Measurements from ENCODE around the gene DOCK1.

The DOCK1 gene

GRCh38 chr10:127119936-127120335, 214.7 kb downstream of the DOCK1 start:
- Histone ChIP-seq H3K27me3 (ENCODE audit: insufficient read depth, low read length, poor library complexity) (no peaks in the 10 kb centered on the region), H3K9ac (ENCODE audit: low read length) (no peak overlapping the region), H3K4me3 (ENCODE audit: low read length) (no peak overlapping the region), H2AK5ac (ENCODE audit: low read length) (no peak overlapping the region), H3K4me2 (ENCODE audit: low read length) (no peak overlapping the region), H3K56ac (ENCODE audit: low read length) (no peak overlapping the region), H2BK15ac (replicated peaks; ENCODE audit: low read depth) (no peak overlapping the region), H3K18ac (ENCODE audit: low read length) (no peak overlapping the region), H3K23ac (ENCODE audit: low read length) (no peak overlapping the region), H4K8ac (ENCODE audit: low read depth, low read length) (no peak overlapping the region), H3K27ac (ENCODE audit: low read depth, low read length) (no peak overlapping the region), H3K4ac (ENCODE audit: low read depth, low read length) (no peak overlapping the region), H3K4me1 (ENCODE audit: control insufficient read depth, low read depth, low read length) (no peaks in the 10 kb centered on the region), H3K79me1 (ENCODE audit: low read length) (no peaks in the 10 kb centered on the region), H2BK120ac (ENCODE audit: low read depth, low read length) (no peak overlapping the region), H2BK5ac (ENCODE audit: low read length) (no peak overlapping the region), H4K5ac (ENCODE audit: low read length) (no peak overlapping the region), H3K79me2 (ENCODE audit: control insufficient read depth, insufficient read depth, low read length) (no peaks in the 10 kb centered on the region), H3K36me3 (ENCODE audit: control insufficient read depth, insufficient read depth, low read length) (no peaks in the 10 kb centered on the region)
- WGBS (ENCODE audit: extremely low coverage, insufficient coverage, low lambda C conversion rate), result no CpG with 5 or more reads among the region's 8 CpGs
- no peak for DNase-seq

- Histone ChIP-seq H3K4me2 (ENCODE audit: low read length) (no peak overlapping the region), H3K9ac (ENCODE audit: low read length) (no peak overlapping the region), H3K27me3 (ENCODE audit: insufficient read depth, low read length, poor library complexity) (no peaks in the 10 kb centered on the region), H4K5ac (ENCODE audit: low read length) (no peak overlapping the region), H3K18ac (ENCODE audit: low read length) (no peak overlapping the region), H2BK120ac (ENCODE audit: low read depth, low read length) (no peak overlapping the region), H3K4ac (ENCODE audit: low read depth, low read length) (no peak overlapping the region), H3K23ac (ENCODE audit: low read length) (no peak overlapping the region), H2BK5ac (ENCODE audit: low read length) (no peak overlapping the region), H3K56ac (ENCODE audit: low read length) (no peak overlapping the region), H3K79me2 (ENCODE audit: control insufficient read depth, insufficient read depth, low read length) (no peaks in the 10 kb centered on the region), H3K36me3 (ENCODE audit: control insufficient read depth, insufficient read depth, low read length) (no peaks in the 10 kb centered on the region), H3K79me1 (ENCODE audit: low read length) (no peaks in the 10 kb centered on the region), H2AK5ac (ENCODE audit: low read length) (no peak overlapping the region), H3K27ac (ENCODE audit: low read depth, low read length) (no peak overlapping the region), H4K8ac (ENCODE audit: low read depth, low read length) (no peak overlapping the region), H3K4me1 (ENCODE audit: control insufficient read depth, low read depth, low read length) (no peaks in the 10 kb centered on the region), H2BK15ac (replicated peaks; ENCODE audit: low read depth) (no peak overlapping the region), H3K4me3 (ENCODE audit: low read length) (no peak overlapping the region)
- no peak for DNase-seq
- no CpG with 5 or more reads among the region's 4 CpGs for WGBS (ENCODE audit: extremely low coverage, insufficient coverage, low lambda C conversion rate)
Observed at GRCh38 chr10:127122831-127123230, 217.6 kb downstream of the DOCK1 start.

- H2BK120ac ChIP-seq (ENCODE audit: low read depth, low read length), result no peak overlapping the region
- no peak overlapping the region for H2AK5ac ChIP-seq (ENCODE audit: low read length)
- H2BK5ac ChIP-seq (ENCODE audit: low read length), result no peak overlapping the region
- H4K8ac ChIP-seq (ENCODE audit: low read depth, low read length), result no peak overlapping the region
- no peak overlapping the region for H3K27ac ChIP-seq (ENCODE audit: low read depth, low read length)
- H3K27me3 ChIP-seq (ENCODE audit: insufficient read depth, low read length, poor library complexity), result no peaks in the 10 kb centered on the region
- no peaks in the 10 kb centered on the region for H3K79me2 ChIP-seq (ENCODE audit: control insufficient read depth, insufficient read depth, low read length)
- no peak for DNase-seq
- H3K4me2 ChIP-seq (ENCODE audit: low read length), result no peak overlapping the region
- no peaks in the 10 kb centered on the region for H3K79me1 ChIP-seq (ENCODE audit: low read length)
- no peaks in the 10 kb centered on the region for H3K4me1 ChIP-seq (ENCODE audit: control insufficient read depth, low read depth, low read length)
- no peak overlapping the region for H3K9ac ChIP-seq (ENCODE audit: low read length)
- no peak overlapping the region for H4K5ac ChIP-seq (ENCODE audit: low read length)
- no peak overlapping the region for H2BK15ac ChIP-seq (replicated peaks; ENCODE audit: low read depth)
- no CpG with 5 or more reads among the region's 6 CpGs for WGBS (ENCODE audit: extremely low coverage, insufficient coverage, low lambda C conversion rate)
- H3K4ac ChIP-seq (ENCODE audit: low read depth, low read length), result no peak overlapping the region
- no peaks in the 10 kb centered on the region for H3K36me3 ChIP-seq (ENCODE audit: control insufficient read depth, insufficient read depth, low read length)
- H3K23ac ChIP-seq (ENCODE audit: low read length), result no peak overlapping the region
- H3K18ac ChIP-seq (ENCODE audit: low read length), result no peak overlapping the region
- no peak overlapping the region for H3K56ac ChIP-seq (ENCODE audit: low read length)
- no peak overlapping the region for H3K4me3 ChIP-seq (ENCODE audit: low read length)
Observed at GRCh38 chr10:127123626-127124025, 218.4 kb downstream of the DOCK1 start.

GRCh38 chr10:127125331-127125730, 220.1 kb downstream of the DOCK1 start:
- Histone ChIP-seq H3K36me3 (ENCODE audit: control insufficient read depth, insufficient read depth, low read length) (no peaks in the 10 kb centered on the region), H3K4me2 (ENCODE audit: low read length) (no peak overlapping the region), H3K27me3 (ENCODE audit: insufficient read depth, low read length, poor library complexity) (no peaks in the 10 kb centered on the region), H3K79me2 (ENCODE audit: control insufficient read depth, insufficient read depth, low read length) (no peaks in the 10 kb centered on the region), H3K56ac (ENCODE audit: low read length) (no peak overlapping the region), H3K27ac (ENCODE audit: low read depth, low read length) (no peak overlapping the region), H3K18ac (ENCODE audit: low read length) (no peak overlapping the region), H2BK120ac (ENCODE audit: low read depth, low read length) (no peak overlapping the region), H3K4ac (ENCODE audit: low read depth, low read length) (no peak overlapping the region), H2BK5ac (ENCODE audit: low read length) (no peak overlapping the region), H3K79me1 (ENCODE audit: low read length) (no peaks in the 10 kb centered on the region), H3K4me3 (ENCODE audit: low read length) (no peak overlapping the region), H4K8ac (ENCODE audit: low read depth, low read length) (no peak overlapping the region), H2BK15ac (replicated peaks; ENCODE audit: low read depth) (no peak overlapping the region), H3K23ac (ENCODE audit: low read length) (no peak overlapping the region), H4K5ac (ENCODE audit: low read length) (no peak overlapping the region), H3K4me1 (ENCODE audit: control insufficient read depth, low read depth, low read length) (no peaks in the 10 kb centered on the region), H2AK5ac (ENCODE audit: low read length) (no peak overlapping the region), H3K9ac (ENCODE audit: low read length) (no peak overlapping the region)
- DNase-seq, result no peak
- no CpG with 5 or more reads among the region's 9 CpGs for WGBS (ENCODE audit: extremely low coverage, insufficient coverage, low lambda C conversion rate)

- Histone ChIP-seq H2BK120ac (ENCODE audit: low read depth, low read length) (no peak overlapping the region), H2BK15ac (replicated peaks; ENCODE audit: low read depth) (no peak overlapping the region), H3K56ac (ENCODE audit: low read length) (no peak overlapping the region), H2BK5ac (ENCODE audit: low read length) (no peak overlapping the region), H3K79me2 (ENCODE audit: control insufficient read depth, insufficient read depth, low read length) (no peaks in the 10 kb centered on the region), H3K4me1 (ENCODE audit: control insufficient read depth, low read depth, low read length) (no peaks in the 10 kb centered on the region), H3K27ac (ENCODE audit: low read depth, low read length) (no peak overlapping the region), H3K27me3 (ENCODE audit: insufficient read depth, low read length, poor library complexity) (no peaks in the 10 kb centered on the region), H3K9ac (ENCODE audit: low read length) (no peak overlapping the region), H3K4ac (ENCODE audit: low read depth, low read length) (no peak overlapping the region), H3K23ac (ENCODE audit: low read length) (no peak overlapping the region), H4K8ac (ENCODE audit: low read depth, low read length) (no peak overlapping the region), H3K36me3 (ENCODE audit: control insufficient read depth, insufficient read depth, low read length) (no peaks in the 10 kb centered on the region), H4K5ac (ENCODE audit: low read length) (no peak overlapping the region), H3K79me1 (ENCODE audit: low read length) (no peaks in the 10 kb centered on the region), H3K4me2 (ENCODE audit: low read length) (no peak overlapping the region), H3K18ac (ENCODE audit: low read length) (no peak overlapping the region), H3K4me3 (ENCODE audit: low read length) (no peak overlapping the region), H2AK5ac (ENCODE audit: low read length) (no peak overlapping the region)
- no CpG with 5 or more reads among the region's 1 CpG for WGBS (ENCODE audit: extremely low coverage, insufficient coverage, low lambda C conversion rate)
- DNase-seq, result no peak
Observed at GRCh38 chr10:127127822-127128221, 222.6 kb downstream of the DOCK1 start.

GRCh38 chr10:127129104-127129503, 223.9 kb downstream of the DOCK1 start:
- no CpG with 5 or more reads among the region's 5 CpGs for WGBS (ENCODE audit: extremely low coverage, insufficient coverage, low lambda C conversion rate)

More at GRCh38 chr10:127129104-127129503, 223.9 kb downstream of the DOCK1 start:
- no peaks in the 10 kb centered on the region for H3K36me3 ChIP-seq (ENCODE audit: control insufficient read depth, insufficient read depth, low read length)
- no peak for DNase-seq
- no peak overlapping the region for H3K4ac ChIP-seq (ENCODE audit: low read depth, low read length)
- no peak overlapping the region for H3K56ac ChIP-seq (ENCODE audit: low read length)
- H4K8ac ChIP-seq (ENCODE audit: low read depth, low read length), result no peak overlapping the region
- H2BK120ac ChIP-seq (ENCODE audit: low read depth, low read length), result no peak overlapping the region
- no peaks in the 10 kb centered on the region for H3K27me3 ChIP-seq (ENCODE audit: insufficient read depth, low read length, poor library complexity)
- no peak overlapping the region for H2BK15ac ChIP-seq (replicated peaks; ENCODE audit: low read depth)
- no peak overlapping the region for H3K4me3 ChIP-seq (ENCODE audit: low read length)
- H2BK5ac ChIP-seq (ENCODE audit: low read length), result no peak overlapping the region
- no peak overlapping the region for H3K27ac ChIP-seq (ENCODE audit: low read depth, low read length)
- H3K4me1 ChIP-seq (ENCODE audit: control insufficient read depth, low read depth, low read length), result no peaks in the 10 kb centered on the region
- H3K4me2 ChIP-seq (ENCODE audit: low read length), result no peak overlapping the region
- H4K5ac ChIP-seq (ENCODE audit: low read length), result no peak overlapping the region
- H3K79me2 ChIP-seq (ENCODE audit: control insufficient read depth, insufficient read depth, low read length), result no peaks in the 10 kb centered on the region
- H3K18ac ChIP-seq (ENCODE audit: low read length), result no peak overlapping the region
- H2AK5ac ChIP-seq (ENCODE audit: low read length), result no peak overlapping the region
- H3K23ac ChIP-seq (ENCODE audit: low read length), result no peak overlapping the region
- H3K9ac ChIP-seq (ENCODE audit: low read length), result no peak overlapping the region
- H3K79me1 ChIP-seq (ENCODE audit: low read length), result no peaks in the 10 kb centered on the region

Measured in mesendoderm (in vitro differentiated cells).